CD4-positive, alpha-beta T cell treated with Interleukin-21 for 1 hour (primary cell): ENCODE results near the gene RAB35.

Source experiments
- DNase-seq: peaks from one replicate; pipeline ENCODE4 v3.0.0-alpha.2; 2020

RAB35 gene

GRCh38 chr12:120116441-120116791 lies at the start of gene RAB35:
RAB35 (minus strand) TSS chr12:120116753; CDS start chr12:120116650, 103 bp downstream.
- DNase-seq: no peak

GRCh38 chr12:120164293-120164692 lies 47.7 kb upstream of the RAB35 start:
- DNase-seq: no peak

- no peak for DNase-seq
Measured at GRCh38 chr12:120162763-120163162, 46.2 kb upstream of the RAB35 start.

GRCh38 chr12:120161852-120162251 lies 45.3 kb upstream of the RAB35 start:
- no peak for DNase-seq

- DNase-seq: no peak
Measured at GRCh38 chr12:120159509-120160237, 43.1 kb upstream of the RAB35 start.

- no peak for DNase-seq
Measured at GRCh38 chr12:120158351-120158750, 41.8 kb upstream of the RAB35 start.

GRCh38 chr12:120157678-120158077 lies 41.1 kb upstream of the RAB35 start:
- DNase-seq: no peak

GRCh38 chr12:120156315-120157259 lies 40.0 kb upstream of the RAB35 start:
- DNase-seq: no peak

- DNase-seq: no peak
Measured at GRCh38 chr12:120155072-120155471, 38.5 kb upstream of the RAB35 start.

GRCh38 chr12:120150919-120151525 lies 34.5 kb upstream of the RAB35 start:
- no peak for DNase-seq

- DNase-seq: no peak
Measured at GRCh38 chr12:120148011-120148410, 31.5 kb upstream of the RAB35 start.

GRCh38 chr12:120145164-120145563 lies 28.6 kb upstream of the RAB35 start:
- DNase-seq: no peak

- DNase-seq: no peak
Measured at GRCh38 chr12:120144215-120144614, 27.7 kb upstream of the RAB35 start.

GRCh38 chr12:120142231-120142877 lies 25.8 kb upstream of the RAB35 start:
- DNase-seq: no peak

GRCh38 chr12:120141336-120141735 lies 24.8 kb upstream of the RAB35 start:
- no peak for DNase-seq

- no peak for DNase-seq
Measured at GRCh38 chr12:120140603-120141002, 24.1 kb upstream of the RAB35 start.

GRCh38 chr12:120139958-120140357 lies 23.4 kb upstream of the RAB35 start:
- DNase-seq: no peak

GRCh38 chr12:120138366-120138765 lies 21.8 kb upstream of the RAB35 start:
- DNase-seq: no peak

GRCh38 chr12:120137833-120138232 lies 21.3 kb upstream of the RAB35 start:
- no peak for DNase-seq

- DNase-seq: no peak
Measured at GRCh38 chr12:120136093-120136770, 19.7 kb upstream of the RAB35 start.

- no peak for DNase-seq
Measured at GRCh38 chr12:120134307-120134980, 17.9 kb upstream of the RAB35 start.

- DNase-seq: no peak
Measured at GRCh38 chr12:120132863-120133385, 16.4 kb upstream of the RAB35 start.
